Endothelial cell (in vitro differentiated cells): ENCODE results near the gene SCN2B. TPM values are rescaled to one million over a fixed set of nuclear protein-coding genes. Genes with fewer than 3 reads are reported as not detected.

Experiments used
- DNase-seq: peaks from one replicate; pipeline ENCODE4 v3.0.0; 2021; ENCODE audit warnings: low spot score
- H3K27ac Mint-ChIP-seq: one replicate; pipeline ENCODE4 v1.8.0; 2021; ENCODE audit warnings: mixed read lengths, inconsistent platforms; ENCODE audit not compliant: unreplicated experiment
- H3K27me3 Mint-ChIP-seq: one replicate; pipeline ENCODE4 v1.8.0; 2021; ENCODE audit warnings: mild to moderate bottlenecking, moderate library complexity, mixed read lengths, inconsistent platforms; ENCODE audit not compliant: unreplicated experiment
- H3K36me3 Mint-ChIP-seq: one replicate; pipeline ENCODE4 v1.8.0; 2021; ENCODE audit warnings: mild to moderate bottlenecking, low read depth, mixed read lengths, inconsistent platforms; ENCODE audit not compliant: unreplicated experiment
- H3K4me1 Mint-ChIP-seq: one replicate; pipeline ENCODE4 v1.8.0; 2021; ENCODE audit warnings: mild to moderate bottlenecking, mixed read lengths, inconsistent platforms; ENCODE audit not compliant: unreplicated experiment
- H3K4me3 Mint-ChIP-seq: one replicate; pipeline ENCODE4 v1.8.0; 2021; ENCODE audit warnings: mild to moderate bottlenecking, mixed read lengths, inconsistent platforms; ENCODE audit not compliant: unreplicated experiment
- H3K9me3 Mint-ChIP-seq: one replicate; pipeline ENCODE4 v1.8.0; 2021; ENCODE audit warnings: mixed read lengths, inconsistent platforms; ENCODE audit not compliant: unreplicated experiment
- CTCF ChIP-seq: fragments of 200-600 bp; sonication (generic); IDR thresholded peaks from one replicate; pipeline ENCODE4 v1.5.0; 2021; ENCODE audit warnings: antibody characterized with exemption; ENCODE audit not compliant: unreplicated experiment
- total RNA-seq: library from RNA; stranded (reverse); fragmentation: NEBNext Ultra II Directional; extraction: Animal tissue kit (Norgen Biotek cat#: 25700); gene quantifications from one replicate; pipeline ENCODE4 v1.2.1, GENCODE V29; 2021; ENCODE audit not compliant: unreplicated experiment

Gene SCN2B
- total RNA-seq, 1 donor from 2014 or later: not detected

GRCh38 chr11:118167906-118168305 lies 8.5 kb downstream of the SCN2B start:
- no peak for TF ChIP-seq CTCF
- Mint-ChIP-seq H3K36me3 (no peaks in the 10 kb centered on the region), H3K27me3 (peaks cover 11% of the 10 kb centered on the region), H3K4me3 (no peak overlapping the region), H3K9me3 (no peaks in the 10 kb centered on the region), H3K4me1 (no peaks in the 10 kb centered on the region), H3K27ac (no peak overlapping the region)
- DNase-seq: no peak

- Mint-ChIP-seq H3K9me3 (no peaks in the 10 kb centered on the region), H3K4me3 (no peak overlapping the region), H3K36me3 (no peaks in the 10 kb centered on the region), H3K4me1 (no peaks in the 10 kb centered on the region), H3K27ac (no peak overlapping the region), H3K27me3 (peaks cover 11% of the 10 kb centered on the region)
- no peak for TF ChIP-seq CTCF
- no peak for DNase-seq
Measured at GRCh38 chr11:118167253-118167652, 9.2 kb downstream of the SCN2B start.

GRCh38 chr11:118166641-118167040 lies 9.8 kb downstream of the SCN2B start:
- TF ChIP-seq CTCF: no peak
- H3K27me3 Mint-ChIP-seq: peaks cover 11% of the 10 kb centered on the region
- H3K27ac Mint-ChIP-seq: no peak overlapping the region

GRCh38 chr11:118164885-118165284 lies 11.6 kb downstream of the SCN2B start:
- TF ChIP-seq CTCF: no peak
- Mint-ChIP-seq H3K4me3 (no peak overlapping the region), H3K27me3 (peaks cover 5% of the 10 kb centered on the region), H3K4me1 (no peaks in the 10 kb centered on the region), H3K36me3 (no peaks in the 10 kb centered on the region), H3K27ac (no peak overlapping the region), H3K9me3 (no peaks in the 10 kb centered on the region)
- DNase-seq: no peak

More at GRCh38 chr11:118166641-118167040, 9.8 kb downstream of the SCN2B start:
- DNase-seq: no peak
- no peak overlapping the region for H3K4me3 Mint-ChIP-seq
- no peaks in the 10 kb centered on the region for H3K36me3 Mint-ChIP-seq
- no peaks in the 10 kb centered on the region for H3K9me3 Mint-ChIP-seq
- no peaks in the 10 kb centered on the region for H3K4me1 Mint-ChIP-seq

GRCh38 chr11:118163494-118163893 lies 12.9 kb downstream of the SCN2B start:
- DNase-seq: no peak
- Mint-ChIP-seq H3K36me3 (no peaks in the 10 kb centered on the region), H3K27me3 (peaks cover 4% of the 10 kb centered on the region), H3K27ac (no peak overlapping the region), H3K4me3 (no peak overlapping the region), H3K4me1 (peaks cover 4% of the 10 kb centered on the region), H3K9me3 (no peaks in the 10 kb centered on the region)
- no peak for TF ChIP-seq CTCF
